ENCODE results near the gene MAST1.
A peak's percentile ranks its signal among the peaks of the same experiment; 100 is the strongest.
"Not testable (repeated sequence)": the region's sequence is repeated elsewhere in the genome, so short reads cannot be mapped to it uniquely, and the experiment has no call there.

The MAST1 gene

GRCh38 chr19:12841094-12841493 lies 2.8 kb downstream of the MAST1 start:
- DNase-seq: peak; percentile 38

GRCh38 chr19:12842511-12842910 lies 4.2 kb downstream of the MAST1 start:
- no peak for DNase-seq

GRCh38 chr19:12843328-12843727 lies 5.0 kb downstream of the MAST1 start:
- DNase-seq: no peak

- no peak for DNase-seq
Measured at GRCh38 chr19:12843999-12844732, 5.9 kb downstream of the MAST1 start.

GRCh38 chr19:12846613-12847012 lies 8.3 kb downstream of the MAST1 start:
- not testable (repeated sequence) for DNase-seq

- peak; percentile 74 for DNase-seq
Measured at GRCh38 chr19:12847159-12848139, 9.1 kb downstream of the MAST1 start.

- DNase-seq: no peak
Measured at GRCh38 chr19:12856653-12857052, 18.3 kb downstream of the MAST1 start.

GRCh38 chr19:12858041-12858928 lies 20.0 kb downstream of the MAST1 start:
- no peak for DNase-seq

GRCh38 chr19:12859546-12859945 lies 21.2 kb downstream of the MAST1 start:
- no peak for DNase-seq

- DNase-seq: no peak
Measured at GRCh38 chr19:12864143-12864542, 25.8 kb downstream of the MAST1 start.

- no peak for DNase-seq
Measured at GRCh38 chr19:12864721-12865715, 26.7 kb downstream of the MAST1 start.

GRCh38 chr19:12865746-12866415 lies 27.6 kb downstream of the MAST1 start:
- DNase-seq: no peak

- no peak for DNase-seq
Measured at GRCh38 chr19:12866416-12867119, 28.3 kb downstream of the MAST1 start.

- peak; percentile 61 for DNase-seq
Measured at GRCh38 chr19:12867120-12868099, 29.1 kb downstream of the MAST1 start.

- DNase-seq: peak; percentile 28
Measured at GRCh38 chr19:12868540-12869112, 30.3 kb downstream of the MAST1 start.

- no peak for DNase-seq
Measured at GRCh38 chr19:12871681-12872080, 33.4 kb downstream of the MAST1 start.

GRCh38 chr19:12872255-12872654 lies 33.9 kb downstream of the MAST1 start:
- DNase-seq: no peak
